HCT116 (cell line): ENCODE results near the gene CCDC195. TPM values are rescaled to one million over a fixed set of nuclear protein-coding genes. Genes with fewer than 3 reads are reported as not detected.

ENCODE experiments used
- ATAC-seq: fragments of 200-7000 bp; cut with Tn5 transposase; 2 replicates; pipeline ENCODE4 v1.9.1; 2020; ENCODE audit warnings: mild to moderate bottlenecking, moderate library complexity
- BruUV-seq: library from RNA; stranded (reverse); fragments of 400-500 nt; replicated peaks from 2 replicates; lab custom pipeline; 2021; lab: Mats Ljungman, UMichigan
- CTCF ChIA-PET: fragments of 300-600 bp; sonication (Branson Sonifier 250); formaldehyde crosslinking; loops from one replicate; lab custom pipeline; 2021; ENCODE audit warnings: antibody characterized with exemption; lab: Charles Lee
- POLR2A ChIA-PET: fragments of 300-600, 350-600 bp; sonication (Branson Sonifier 250); formaldehyde crosslinking; loops from one replicate; lab custom pipeline; 2021; ENCODE audit warnings: antibody characterized with exemption; lab: Charles Lee
- RAD21 ChIA-PET, 2 experiments: fragments of 300-600 bp; sonication (Branson Sonifier 250); formaldehyde crosslinking; loops; one replicate each; lab custom pipeline; 2023; ENCODE audit warnings: low total read pairs in 2 of 2; ENCODE audit not compliant: uncharacterized antibody in 2 of 2, unreplicated experiment in 2 of 2, low non-redundant PET in 1 of 2; lab: Charles Lee
- DNase-seq: peaks from one replicate; pipeline ENCODE4 v3.0.0-alpha.2; 2010; ENCODE audit warnings: low read depth, low spot score
- H2AFZ ChIP-seq: fragments of 200-600 bp; shearing (Covaris generic), sonication (generic); 2 replicates; pipeline ENCODE4 v1.6.1; 2017; ENCODE audit warnings: low read depth, mixed run types, mixed read lengths, antibody characterized with exemption, low read length; ENCODE audit not compliant: poor library complexity, severe bottlenecking
- H3K27ac ChIP-seq: 2 replicates; pipeline ENCODE4 v1.5.1; 2012; ENCODE audit warnings: low read depth, low read length
- H3K27me3 ChIP-seq: fragments of 200-600 bp; sonication (generic); 2 replicates; pipeline ENCODE4 v1.6.1; 2016; ENCODE audit warnings: mixed run types, low read length, mixed read lengths; ENCODE audit not compliant: insufficient read depth
- H3K36me3 ChIP-seq, 2 experiments: fragments of 200-500 bp in 1 of 2; fragments of 200-600 bp in 1 of 2; sonication (Bioruptor generic) in 1 of 2; sonication (generic) in 1 of 2; 2 replicates each; pipeline versions ENCODE4 v1.5.1 to v1.6.1; 2014 to 2016; ENCODE audit warnings: low read length in 2 of 2, inconsistent platforms in 1 of 2, mixed read lengths in 1 of 2, mixed run types in 1 of 2; ENCODE audit not compliant: insufficient read depth in 2 of 2, control insufficient read depth in 1 of 2
- H3K4me1 ChIP-seq, 2 experiments: fragments of 200-600 bp in 1 of 2; sonication (generic) in 1 of 2; 2 replicates each; pipeline versions ENCODE4 v1.5.1 to v1.6.1; 2012 to 2017; ENCODE audit warnings: low read length in 2 of 2, inconsistent platforms in 1 of 2, mild to moderate bottlenecking in 1 of 2, mixed read lengths in 1 of 2, mixed run types in 1 of 2, moderate library complexity in 1 of 2; ENCODE audit not compliant: insufficient read depth in 2 of 2, control insufficient read depth in 1 of 2
- H3K4me2 ChIP-seq: fragments of 200-600 bp; sonication (generic); 2 replicates; pipeline ENCODE4 v1.6.1; 2017; ENCODE audit warnings: mixed run types, low read length, mixed read lengths
- H3K4me3 ChIP-seq, 2 experiments: fragments of 200-600 bp in 1 of 2; sonication (generic) in 1 of 2; replicated peaks in 1 of 2; 2 replicates each; pipeline ENCODE4 v1.5.1; 2011 to 2016; ENCODE audit warnings: low read length in 2 of 2, control low read depth in 1 of 2, low read depth in 1 of 2, mild to moderate bottlenecking in 1 of 2, mixed read lengths in 1 of 2, mixed run types in 1 of 2
- H3K79me2 ChIP-seq: fragments of 200-600 bp; sonication (generic); 2 replicates; pipeline ENCODE4 v1.6.1; 2017; ENCODE audit warnings: mild to moderate bottlenecking, mixed run types, low read length, moderate library complexity, mixed read lengths; ENCODE audit not compliant: insufficient read depth
- H3K9ac ChIP-seq: fragments of 200-600 bp; sonication (generic); 2 replicates; pipeline ENCODE4 v1.6.1; 2016; ENCODE audit warnings: low read length, mixed read lengths
- H3K9me2 ChIP-seq: fragments of 200-600 bp; sonication (generic), shearing (Covaris generic); 2 replicates; pipeline ENCODE4 v1.6.1; 2017; ENCODE audit warnings: mixed run types, mild to moderate bottlenecking, moderate library complexity; ENCODE audit not compliant: insufficient read depth
- H3K9me3 ChIP-seq, 2 experiments: fragments of 200-500 bp in 1 of 2; fragments of 200-600 bp in 1 of 2; sonication (Bioruptor generic) in 1 of 2; sonication (generic) in 1 of 2; 2 replicates each; pipeline ENCODE4 v1.6.1; 2014 to 2017; ENCODE audit warnings: low read length in 2 of 2, mixed read lengths in 2 of 2, inconsistent platforms in 1 of 2, low read depth in 1 of 2, mild to moderate bottlenecking in 1 of 2, mixed run types in 1 of 2, moderate library complexity in 1 of 2; ENCODE audit not compliant: control insufficient read depth in 1 of 2, insufficient read depth in 1 of 2
- H4K20me1 ChIP-seq: fragments of 200-600 bp; sonication (generic), shearing (Covaris generic); 2 replicates; pipeline ENCODE4 v1.6.1; 2017; ENCODE audit warnings: mixed run types, mild to moderate bottlenecking, moderate library complexity; ENCODE audit not compliant: insufficient read depth
- CBX3 ChIP-seq: IDR thresholded peaks from 2 replicates; pipeline ENCODE4 v1.6.1; 2012; ENCODE audit warnings: low read depth
- CEBPB ChIP-seq: IDR thresholded peaks from 2 replicates; pipeline ENCODE4 v1.6.1; 2012; ENCODE audit warnings: low read depth
- CTCF ChIP-seq, 3 experiments: fragments of 200-600 bp in 1 of 3; sonication (generic) in 1 of 3; IDR thresholded peaks in 2 of 3; conservative IDR thresholded peaks in 1 of 3; 2 replicates each; pipeline ENCODE4 v1.5.1; 2012 to 2017; ENCODE audit warnings: low read depth in 2 of 3, low read length in 2 of 3, antibody characterized with exemption in 1 of 3, borderline replicate concordance in 1 of 3, control low read depth in 1 of 3, mild to moderate bottlenecking in 1 of 3, mixed read lengths in 1 of 3, mixed run types in 1 of 3, moderate library complexity in 1 of 3; ENCODE audit not compliant: insufficient read depth in 1 of 3
- JUND ChIP-seq: IDR thresholded peaks from 2 replicates; pipeline ENCODE4 v1.6.1; 2012
- MAX ChIP-seq: IDR thresholded peaks from 2 replicates; pipeline ENCODE4 v1.6.1; 2012
- SIN3A ChIP-seq: IDR thresholded peaks from 2 replicates; pipeline ENCODE4 v1.6.1; 2012; ENCODE audit warnings: low read depth
- SP1 ChIP-seq: IDR thresholded peaks from 2 replicates; pipeline ENCODE4 v1.6.1; 2012; ENCODE audit warnings: low read depth
- YY1 ChIP-seq: IDR thresholded peaks from 2 replicates; pipeline ENCODE4 v1.6.1; 2011; ENCODE audit warnings: low read length, low read depth, moderate library complexity, mild to moderate bottlenecking; ENCODE audit not compliant: insufficient replicate concordance; ENCODE audit errors: extremely low read depth
- intact Hi-C: fragments of 100-400 bp; cut with micrococcal nuclease; formaldehyde crosslinking; loops from 2 replicates; pipeline ENCODE4 v1.10.0; 2022
- total RNA-seq: library from RNA; stranded (reverse); gene quantifications from one replicate; pipeline ENCODE4 v1.2.1, GENCODE V29; 2021; ENCODE audit not compliant: unreplicated experiment

The CCDC195 gene
- total RNA-seq, 1 experiment from 2014 or later: not detected

- Histone ChIP-seq H3K79me2 (no peaks in the 10 kb centered on the region), H3K4me3 (no peak overlapping the region)
Observed at GRCh38 chr2:224687156-224687555, 29.0 kb downstream of the CCDC195 start.

More at GRCh38 chr2:224687156-224687555, 29.0 kb downstream of the CCDC195 start:
- no peak overlapping the region for H3K27ac ChIP-seq
- no peak overlapping the region for H3K4me2 ChIP-seq
- no peak overlapping the region for H3K9ac ChIP-seq
- TF ChIP-seq SIN3A (no peak), SP1 (no peak), CTCF (IDR thresholded peaks at IDR 0.05 in 2 of 3, conservative IDR thresholded peaks at IDR 0.05 in 1 of 3; ENCODE audit: borderline replicate concordance in 1 of 3, insufficient read depth in 1 of 3, low read depth in 2 of 3, low read length in 2 of 3) (no peak), YY1 (no peak), CEBPB (no peak), MAX (no peak), JUND (no peak), CBX3 (no peak)
- H2AFZ ChIP-seq: no peak overlapping the region
- ChIA-PET CTCF (no interaction called here), POLR2A (no interaction called here), RAD21 (no interaction called here)
- no peaks in the 10 kb centered on the region for H3K27me3 ChIP-seq
- no peaks in the 10 kb centered on the region for H4K20me1 ChIP-seq
- intact Hi-C loops: no loop called here
- BruUV-seq: no TSS peak
- H3K36me3 ChIP-seq: no peaks in the 10 kb centered on the region
- DNase-seq (no peak), ATAC-seq (no peak)
- no peaks in the 10 kb centered on the region for H3K9me2 ChIP-seq
- no peaks in the 10 kb centered on the region for H3K9me3 ChIP-seq
- H3K4me1 ChIP-seq: peaks cover 0 to under 1% of the 10 kb centered on the region in 2 experiments; a peak in 1 of 4 replicates
